Measurements from ENCODE around the gene GPR84. TPM values are rescaled to one million over a fixed set of nuclear protein-coding genes. Genes with fewer than 3 reads are reported as not detected.

The GPR84 gene
- 0.07 and 0.13 TPM in 2 replicates for total RNA-seq

DNA sequence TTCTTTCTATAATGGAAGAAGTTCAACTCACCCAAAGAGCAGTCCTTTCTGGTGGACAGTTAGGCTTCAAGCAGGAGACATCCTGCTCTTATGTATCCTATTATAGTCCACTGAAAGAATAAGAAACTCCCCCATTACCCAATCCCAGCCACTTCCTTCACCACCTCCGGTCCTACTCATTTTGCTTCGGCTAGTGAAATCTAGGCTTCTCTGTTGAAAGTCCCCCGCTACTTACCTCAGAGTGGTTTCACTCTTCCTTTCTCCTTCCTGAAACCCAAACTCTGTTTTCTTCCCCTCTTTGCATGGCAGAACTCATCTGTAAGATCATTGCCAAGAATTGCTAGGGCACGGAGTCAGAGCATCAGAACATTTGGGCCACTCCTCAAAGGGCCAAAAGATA, at the start of gene GPR84:
TSS of gene GPR84 (minus strand) at position 74 of the 400 bp plus-strand sequence. CDS start 635 bp downstream, outside the sequence.

DNA sequence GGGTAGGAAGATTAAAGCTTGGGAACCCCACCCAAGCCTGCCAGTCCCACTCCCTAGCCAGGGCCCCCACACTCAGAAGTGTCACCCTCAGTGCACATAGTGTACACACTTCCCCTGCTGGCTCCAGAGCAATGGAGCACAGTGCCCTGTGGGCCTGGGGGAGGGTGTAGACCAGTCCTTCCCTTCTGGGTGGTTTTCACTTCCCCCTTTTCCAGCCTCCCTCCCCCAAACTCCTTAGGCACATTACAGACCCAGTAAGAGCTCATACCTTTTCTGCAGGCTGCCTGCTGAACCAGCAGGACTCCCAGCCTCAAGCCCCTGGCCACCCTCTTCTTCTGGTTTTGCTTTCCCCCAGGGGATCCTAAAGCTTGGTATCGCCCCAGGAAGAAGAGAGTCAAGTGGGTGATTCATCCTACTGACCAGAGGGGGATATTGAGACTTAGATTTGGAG, 20.3 kb upstream of the GPR84 start, which contains the start of gene ZNF385A:
TSS of gene ZNF385A (minus strand) at position 143 of the 451 bp plus-strand sequence. CDS start 219 bp downstream, outside the sequence.

DNA sequence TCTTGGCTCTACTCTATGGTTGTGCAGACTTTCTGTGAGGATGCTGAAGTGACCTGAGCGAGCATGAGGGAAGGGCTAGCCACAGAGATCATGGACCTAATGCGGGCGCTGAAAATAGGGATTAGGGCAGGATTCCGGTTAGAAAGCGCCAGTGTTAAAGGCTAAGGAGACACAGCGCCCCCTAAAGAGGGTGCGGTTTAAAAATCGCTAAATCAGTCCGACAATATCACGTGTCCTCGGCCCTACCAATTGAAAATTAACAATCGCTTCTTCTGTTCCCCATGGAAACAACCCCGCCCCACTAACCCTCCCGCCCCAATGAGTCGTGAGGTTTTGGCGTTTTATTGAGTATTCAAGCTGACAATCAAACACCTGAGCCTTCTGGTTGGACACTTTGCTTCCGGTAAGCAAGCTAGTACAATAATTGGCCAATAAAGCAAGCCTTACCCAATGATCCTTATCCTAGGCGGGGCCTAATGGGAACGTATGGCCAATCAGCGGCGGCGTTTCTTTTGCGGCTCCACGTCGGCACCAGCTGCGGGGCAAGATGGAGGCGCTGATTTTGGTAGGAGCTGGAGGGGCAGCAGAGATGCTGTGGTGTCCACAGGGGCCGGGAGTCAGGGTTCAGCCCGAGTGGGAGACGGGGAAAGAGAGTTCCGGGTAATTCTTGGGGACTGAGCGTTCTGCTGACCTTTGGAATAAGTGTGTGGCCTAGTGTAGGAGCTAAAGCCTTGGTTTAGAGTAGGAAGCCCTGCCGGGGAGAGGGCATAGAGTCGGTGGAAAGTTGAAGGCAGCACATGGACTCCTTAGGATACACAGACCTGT, 39.5 kb downstream of the GPR84 start, which contains the start of gene COPZ1:
TSS of gene COPZ1 (plus strand) at position 515 of the 825 bp plus-strand sequence. CDS start at position 548, 33 bp downstream.

Other genes starting within 250 kb of the GPR84 start
- 22.5 and 30.4 TPM in 2 replicates for gene SMUG1, start 175.5 kb downstream of the GPR84 start, total RNA-seq
- gene CBX5, start 84.4 kb downstream of the GPR84 start, total RNA-seq: 39.0 and 47.0 TPM in 2 replicates
- 136 and 210 TPM in 2 replicates for gene HNRNPA1, start 83.8 kb downstream of the GPR84 start, total RNA-seq
- 0.07 and 0.10 TPM in 2 replicates for gene NFE2, start 63.5 kb downstream of the GPR84 start, total RNA-seq
- gene COPZ1, start 39.4 kb downstream of the GPR84 start, total RNA-seq: 111 and 116 TPM in 2 replicates
- 1.8 and 2.2 TPM in 2 replicates for gene ZNF385A, start 20.2 kb upstream of the GPR84 start, total RNA-seq
- 589 and 1,116 TPM in 2 replicates for gene ITGA5, start 54.8 kb upstream of the GPR84 start, total RNA-seq
- gene GTSF1, start 109.1 kb upstream of the GPR84 start, total RNA-seq: 1.1 TPM in 1 of 2 replicates, not detected in the other
- gene NCKAP1L, start 133.3 kb upstream of the GPR84 start, total RNA-seq: 0.03 TPM in 1 of 2 replicates, not detected in the other
- gene PDE1B, start 185.1 kb upstream of the GPR84 start, total RNA-seq: 0.13 and 9.9 TPM in 2 replicates
- not detected in 2 replicates for gene PPP1R1A, start 224.2 kb upstream of the GPR84 start, total RNA-seq